SK-N-SH (cell line): Measurements from ENCODE around the gene TRIM38.

Experiments used
- CTCF ChIP-seq: fragments of 200-600 bp; sonication (generic); IDR thresholded peaks from 2 replicates; pipeline ENCODE4 v1.6.1; 2017; ENCODE audit warnings: antibody characterized with exemption, mild to moderate bottlenecking, moderate library complexity
- ELF1 ChIP-seq: IDR thresholded peaks from 2 replicates; pipeline ENCODE4 v1.4.0; 2012
- EZH2phosphoT487 ChIP-seq: fragments of 200-600 bp; sonication (generic); IDR thresholded peaks from 2 replicates; pipeline ENCODE4 v1.6.1; 2017; ENCODE audit warnings: low read depth, mixed run types, mild to moderate bottlenecking, antibody characterized with exemption, moderate library complexity, borderline replicate concordance
- GABPA ChIP-seq: IDR thresholded peaks from 2 replicates; pipeline ENCODE4 v1.4.0; 2012; ENCODE audit warnings: low read depth, mild to moderate bottlenecking
- IRF3 ChIP-seq: fragments of 150-350 bp; IDR thresholded peaks from 2 replicates; pipeline ENCODE4 v1.6.1; 2016; ENCODE audit warnings: mild to moderate bottlenecking, low read depth, low read length
- POLR2AphosphoS5 ChIP-seq: IDR thresholded peaks from 2 replicates; pipeline ENCODE4 v1.6.1; 2012; ENCODE audit warnings: low read depth, low read length
- RAD21 ChIP-seq: IDR thresholded peaks from 2 replicates; pipeline ENCODE4 v1.6.1; 2012; ENCODE audit warnings: mild to moderate bottlenecking, low read length
- REST ChIP-seq: IDR thresholded peaks from 2 replicates; pipeline ENCODE4 v1.6.1; 2012; ENCODE audit warnings: mild to moderate bottlenecking, low read depth, low read length, moderate library complexity
- SIN3A ChIP-seq: IDR thresholded peaks from 2 replicates; pipeline ENCODE4 v1.6.1; 2012; ENCODE audit warnings: low read depth, mild to moderate bottlenecking, low read length, moderate library complexity, borderline replicate concordance
- SMC3 ChIP-seq: IDR thresholded peaks from 2 replicates; pipeline ENCODE4 v1.6.1; 2012; ENCODE audit warnings: low read depth, low read length, improper control_type of control experiment
- TCF12 ChIP-seq: IDR thresholded peaks from 2 replicates; pipeline ENCODE4 v1.4.0; 2012
- TEAD4 ChIP-seq: IDR thresholded peaks from 2 replicates; pipeline ENCODE4 v1.4.0; 2012; ENCODE audit warnings: mild to moderate bottlenecking, borderline replicate concordance; ENCODE audit not compliant: insufficient read depth

GRCh38 chr6:25997921-25998320, 35.3 kb downstream of the TRIM38 start:
- no peak for TF ChIP-seq CTCF
- TF ChIP-seq POLR2AphosphoS5 = no peak
- TF ChIP-seq TEAD4 = no peak
- no peak for TF ChIP-seq GABPA
- TF ChIP-seq SIN3A = no peak
- TF ChIP-seq SMC3 = no peak
- TF ChIP-seq ELF1 = no peak
- no peak for TF ChIP-seq RAD21
- no peak for TF ChIP-seq TCF12
- TF ChIP-seq REST = no peak
- TF ChIP-seq EZH2phosphoT487 = no peak
- no peak for TF ChIP-seq IRF3
